NCI-H774 (cell line): Measurements from ENCODE around the gene METTL25.

ENCODE experiments used
- DNase-seq: peaks from one replicate; lab custom pipeline; 2025; lab: John Stamatoyannopoulos, UW

The METTL25 gene

DNA sequence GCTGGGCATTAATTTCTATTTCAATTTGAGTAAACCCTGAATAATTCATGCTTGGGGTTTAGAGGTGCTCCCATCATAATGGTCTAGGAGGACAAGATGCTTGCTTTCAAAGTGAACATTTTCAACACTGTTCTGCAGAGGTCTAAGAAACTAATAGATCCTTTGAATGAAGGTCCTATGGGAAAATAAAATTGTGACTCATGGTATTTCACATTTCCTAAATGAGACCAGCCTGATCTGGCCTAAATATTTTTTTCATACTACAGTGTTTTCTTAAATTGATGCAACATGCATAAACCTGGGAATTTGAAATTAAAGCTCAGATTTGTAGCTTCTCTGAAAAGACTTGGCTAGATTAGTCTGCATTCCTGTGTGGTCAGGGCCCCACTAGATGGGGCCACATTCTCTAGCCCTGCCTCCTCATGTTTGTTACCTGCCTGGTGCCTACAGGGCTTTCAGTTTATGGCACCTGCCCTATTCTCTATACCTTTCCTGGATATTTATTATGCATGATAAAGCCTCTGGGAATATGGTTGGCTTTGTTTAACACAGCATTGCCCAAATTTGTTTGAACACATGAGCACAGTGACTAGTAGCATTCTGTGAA is 112.7 kb downstream of the METTL25 start:
- DNase-seq, result no peak

DNA sequence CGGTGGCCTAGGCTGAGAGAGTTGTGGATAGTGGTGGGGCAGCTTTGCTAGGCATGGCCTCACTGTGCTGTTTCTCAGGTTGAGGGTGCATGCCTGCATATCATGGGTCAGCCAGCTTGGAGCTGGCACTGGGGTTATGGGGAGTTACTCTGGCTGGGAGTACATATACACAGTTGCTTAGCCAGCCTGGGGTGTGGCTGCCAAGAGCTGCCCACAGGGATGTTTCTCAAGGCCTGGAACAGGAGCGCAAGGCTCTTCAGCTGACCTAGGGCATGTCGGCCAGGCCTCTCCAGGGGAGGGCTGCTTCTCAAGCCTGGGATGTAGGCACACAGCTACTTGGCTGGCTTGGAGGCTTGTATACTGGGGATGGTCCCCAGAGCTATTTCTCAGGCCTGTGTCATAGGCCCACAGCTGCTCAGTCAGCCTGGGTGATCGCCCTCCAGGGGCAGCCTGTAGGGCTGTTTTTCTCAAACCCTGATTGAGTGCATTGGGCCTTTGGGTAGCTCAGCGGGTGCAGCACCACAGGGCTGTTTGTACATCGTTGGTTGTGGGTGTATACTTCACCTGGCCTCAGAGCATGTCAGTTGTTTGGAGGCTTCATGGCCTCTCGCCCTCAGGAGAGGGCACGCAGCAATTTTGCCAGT is 114.9 kb downstream of the METTL25 start:
- no peak for DNase-seq

DNA sequence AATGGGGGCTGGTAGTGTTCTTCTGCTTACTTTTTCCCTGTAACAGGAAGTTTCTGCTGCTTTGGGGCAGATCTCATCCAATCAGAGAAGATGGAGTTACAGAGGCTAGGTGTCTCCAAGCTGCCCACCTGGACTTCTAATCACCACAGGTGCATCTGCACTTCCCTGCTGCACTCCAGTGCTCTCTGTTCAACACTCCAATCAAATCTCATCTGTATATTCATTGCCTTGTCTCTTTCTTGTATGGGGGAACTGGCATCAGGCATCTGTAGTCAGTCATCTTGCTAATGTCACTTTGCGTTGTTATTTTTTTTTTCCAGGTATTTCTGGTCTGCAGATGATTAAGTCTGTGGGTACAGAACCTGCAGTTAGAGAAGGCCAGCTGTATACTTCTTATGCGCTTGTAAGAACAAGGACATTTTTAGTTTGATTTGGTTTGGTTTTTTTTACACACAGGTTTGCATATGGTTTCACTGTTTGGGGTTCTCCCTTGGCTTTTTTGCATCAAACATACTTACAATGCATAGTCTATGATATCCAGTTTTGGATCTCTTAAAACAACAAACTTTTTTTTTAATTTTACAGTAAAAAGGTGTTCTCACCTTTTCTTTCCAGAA is 116.0 kb downstream of the METTL25 start:
- no peak for DNase-seq

DNA sequence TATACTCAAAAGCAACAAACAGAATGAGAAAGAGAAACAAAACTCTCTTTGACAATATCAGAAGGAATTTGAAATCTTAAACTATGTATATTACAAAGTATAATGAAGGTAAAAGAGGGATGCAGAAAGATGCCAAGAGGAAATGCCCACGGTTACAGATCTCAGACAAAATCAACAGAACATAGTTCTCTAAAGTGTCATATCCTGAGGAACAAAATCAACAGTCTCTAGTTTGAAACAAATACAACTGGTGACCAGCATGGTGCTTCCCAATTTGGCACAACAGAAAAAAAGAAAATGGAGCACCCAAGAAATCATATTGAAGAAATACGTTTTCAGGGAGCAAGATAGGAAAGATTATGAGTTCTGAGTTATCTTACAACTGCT is 116.5 kb downstream of the METTL25 start:
- no peak for DNase-seq

DNA sequence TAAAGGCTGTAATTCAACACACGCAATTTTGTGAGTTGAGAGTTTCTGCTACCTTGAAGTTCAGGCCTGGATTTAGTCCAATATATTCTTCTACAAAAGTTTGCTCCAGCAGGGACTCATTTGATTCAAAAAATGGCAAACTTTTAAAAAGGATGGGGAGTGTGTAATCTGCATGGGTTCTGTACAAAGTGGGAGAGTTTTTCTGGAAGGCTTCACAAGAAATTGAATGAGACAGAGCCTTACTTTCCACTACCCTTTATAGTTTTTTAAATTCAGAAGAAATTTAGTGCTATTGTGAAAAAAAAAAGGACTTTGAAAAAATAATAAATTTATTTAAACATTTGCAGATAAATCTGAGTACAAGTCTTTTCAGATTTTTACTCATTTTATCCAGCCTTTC is 116.9 kb downstream of the METTL25 start:
- DNase-seq, result no peak

DNA sequence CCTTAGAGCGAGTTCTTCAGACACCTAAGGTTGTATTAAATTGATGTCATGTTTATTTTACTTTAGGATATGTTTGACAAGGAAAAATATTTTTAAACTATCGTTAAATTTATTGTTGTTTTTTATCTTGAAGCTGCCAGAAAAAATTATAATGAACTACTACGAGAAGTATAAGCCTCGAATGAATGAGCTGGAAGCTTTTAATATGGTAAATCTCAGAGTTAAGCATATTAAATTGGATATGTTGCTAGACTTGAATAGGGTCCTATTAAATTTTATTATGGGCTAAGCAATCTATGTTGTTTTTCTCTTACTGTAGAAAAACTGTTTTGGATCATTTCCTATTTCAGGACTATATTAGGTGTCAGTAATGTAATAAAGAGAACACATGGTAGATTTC is 118.2 kb downstream of the METTL25 start:
- no peak for DNase-seq

DNA sequence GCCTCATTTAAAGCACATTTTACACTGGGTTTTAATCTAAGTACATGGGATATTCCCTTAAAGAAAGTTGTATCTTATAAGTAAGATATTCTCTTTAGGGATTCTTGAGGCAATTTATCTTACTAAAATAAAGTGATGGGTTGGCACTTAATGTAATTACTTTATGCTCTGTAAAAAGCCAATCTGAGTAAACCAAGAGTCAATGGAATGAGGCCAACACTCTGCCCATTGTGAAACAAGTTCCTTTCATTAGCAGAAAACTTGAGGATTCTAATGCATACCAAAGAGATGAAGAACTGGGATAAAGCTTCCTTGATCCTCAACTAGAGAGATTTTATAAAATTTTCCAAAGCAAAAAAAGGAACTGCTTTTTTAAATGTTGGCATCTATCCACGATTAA is 121.2 kb downstream of the METTL25 start:
- DNase-seq, result peak; percentile 22

DNA sequence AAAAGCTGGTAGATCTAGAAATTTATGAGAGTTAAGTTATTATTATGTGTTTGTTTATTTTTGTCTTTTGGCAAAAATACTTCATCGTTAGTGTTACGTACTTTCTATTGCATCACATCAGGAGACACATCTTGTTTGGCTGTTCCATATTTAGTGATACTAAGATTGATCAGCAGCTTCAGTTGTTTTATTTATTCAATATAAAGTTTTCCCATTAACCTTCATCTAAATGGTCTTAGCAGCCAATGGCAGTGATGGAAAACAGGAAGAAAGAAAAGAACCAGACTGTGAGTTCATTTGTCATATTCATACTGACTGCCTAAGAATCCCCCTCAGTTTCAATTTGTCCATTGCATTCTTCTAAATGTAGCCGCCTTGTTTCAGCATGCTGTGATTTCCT is 122.3 kb downstream of the METTL25 start:
- DNase-seq, result no peak

DNA sequence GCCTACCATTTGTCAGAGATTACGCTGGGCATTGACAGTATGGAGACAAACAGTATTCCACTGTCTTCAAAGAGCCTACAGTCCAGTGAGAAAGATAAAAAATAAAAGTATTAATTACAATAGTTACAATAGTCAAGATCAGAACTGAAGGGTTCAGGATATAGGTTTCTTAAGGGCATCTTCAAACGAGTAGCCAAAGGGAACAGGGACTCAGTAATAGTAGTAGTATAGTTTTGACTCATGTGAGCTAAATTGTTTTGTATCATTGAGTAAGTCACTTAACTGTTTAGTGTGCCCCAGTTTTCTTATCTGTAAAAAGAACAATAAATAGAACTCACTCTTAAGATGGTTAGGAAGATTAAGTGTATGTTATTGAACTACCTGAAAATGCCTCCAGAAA is 123.6 kb downstream of the METTL25 start:
- DNase-seq, result no peak

DNA sequence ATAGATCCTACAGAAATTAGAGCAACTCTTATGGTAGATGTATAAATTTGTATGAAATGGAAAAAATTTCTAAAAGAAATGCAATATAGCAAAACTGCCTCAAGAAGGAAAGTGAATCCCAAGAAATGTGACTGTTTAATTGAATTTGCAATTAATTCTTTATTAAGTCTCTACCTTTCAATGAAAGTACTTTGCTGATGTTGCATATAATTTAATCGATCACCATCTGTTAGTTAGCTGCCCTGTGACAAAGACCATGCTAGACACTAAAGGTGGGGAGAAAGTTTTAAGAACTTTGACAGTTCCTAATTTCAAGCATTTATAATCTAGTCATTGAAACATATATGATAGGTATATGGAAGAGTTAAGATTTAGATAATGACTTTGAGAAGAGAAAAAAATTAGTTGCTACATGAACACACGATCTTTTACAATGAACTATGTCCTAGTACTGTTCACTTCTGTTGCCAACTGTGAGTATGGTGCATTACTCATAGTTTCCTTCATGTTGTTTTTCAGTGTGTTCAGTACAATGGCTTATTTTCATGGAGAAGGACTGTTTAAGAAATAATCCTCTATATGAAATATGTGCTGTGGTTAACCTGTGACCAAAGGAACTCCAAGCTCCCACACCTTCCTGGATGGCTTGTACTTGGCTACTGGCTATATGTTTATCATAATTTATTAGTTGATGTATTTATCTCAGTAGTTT is 128.4 kb downstream of the METTL25 start:
- no peak for DNase-seq

DNA sequence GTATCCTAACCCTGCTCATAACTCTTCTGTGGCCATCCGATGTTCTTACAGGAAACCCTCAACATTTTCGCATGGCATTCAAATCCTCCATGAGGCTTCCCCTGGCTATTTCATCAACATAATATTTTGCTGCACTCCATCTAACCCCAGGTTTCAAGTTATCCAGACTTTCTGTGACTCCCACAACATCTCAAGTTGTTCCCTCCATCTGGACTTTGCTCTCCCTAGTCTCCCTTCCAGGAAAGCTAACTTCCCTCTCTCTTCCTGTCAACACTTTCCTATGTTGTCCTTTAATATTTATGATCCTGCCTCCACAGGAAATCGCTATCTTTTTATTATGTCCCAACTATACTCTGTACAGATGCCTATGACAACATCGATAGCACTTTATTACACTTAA is 146.1 kb downstream of the METTL25 start:
- DNase-seq, result no peak

DNA sequence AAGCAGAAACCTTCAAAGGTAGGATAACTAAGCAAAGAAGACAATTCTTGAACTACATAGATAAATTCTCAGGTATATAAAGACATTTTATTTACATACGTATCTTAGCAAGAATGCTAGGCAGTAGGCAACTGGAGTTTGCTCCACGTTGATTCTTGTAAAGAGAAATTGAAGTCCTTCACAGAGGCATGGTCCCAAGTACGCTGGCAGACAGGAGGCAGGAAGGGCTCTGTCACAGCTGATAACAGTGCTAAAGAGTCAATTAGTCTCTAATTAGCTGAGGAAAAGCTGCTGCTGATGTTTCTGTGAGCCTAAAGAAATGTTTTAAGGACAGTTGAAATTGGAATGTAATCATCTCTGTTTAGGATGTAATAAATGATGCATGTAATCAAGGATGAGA is 146.8 kb downstream of the METTL25 start:
- DNase-seq, result no peak

DNA sequence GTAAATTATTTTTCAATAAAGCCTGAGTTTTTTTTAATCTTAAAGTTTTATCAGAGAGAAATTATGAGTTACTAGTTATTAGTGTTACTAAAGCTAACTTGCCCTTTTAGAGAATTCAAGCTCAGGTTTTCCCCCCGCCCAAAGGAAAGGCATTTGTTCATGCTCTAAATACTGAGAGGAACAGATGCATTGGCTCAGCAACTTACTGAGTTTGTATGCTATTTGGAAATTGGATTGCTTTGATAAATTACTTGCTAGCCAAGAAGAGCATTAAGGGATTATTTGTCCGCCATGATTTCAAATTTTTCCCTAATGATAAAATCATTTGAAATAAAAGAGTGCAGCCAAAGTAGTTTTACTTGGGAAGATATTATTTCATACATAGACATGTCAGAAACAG is 149.4 kb downstream of the METTL25 start:
- DNase-seq, result no peak

DNA sequence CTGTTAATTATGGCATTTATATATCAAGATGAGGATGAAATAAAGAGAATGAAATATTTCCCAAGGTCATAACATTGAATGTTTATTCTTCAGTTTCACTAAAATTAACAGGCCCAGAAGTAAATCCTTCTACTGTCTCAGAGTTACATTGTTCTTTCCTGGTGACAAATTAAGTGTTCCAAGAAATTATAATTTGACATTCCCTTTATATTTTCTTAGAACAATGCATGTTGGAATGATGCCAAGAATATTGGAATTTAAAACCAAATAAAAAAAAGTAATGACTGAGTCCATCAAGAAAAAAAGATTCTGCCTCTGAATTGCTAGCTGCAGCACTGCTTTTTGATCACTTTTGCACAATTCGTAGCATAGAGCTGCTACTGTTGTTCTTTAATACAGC is 152.1 kb downstream of the METTL25 start:
- no peak for DNase-seq

DNA sequence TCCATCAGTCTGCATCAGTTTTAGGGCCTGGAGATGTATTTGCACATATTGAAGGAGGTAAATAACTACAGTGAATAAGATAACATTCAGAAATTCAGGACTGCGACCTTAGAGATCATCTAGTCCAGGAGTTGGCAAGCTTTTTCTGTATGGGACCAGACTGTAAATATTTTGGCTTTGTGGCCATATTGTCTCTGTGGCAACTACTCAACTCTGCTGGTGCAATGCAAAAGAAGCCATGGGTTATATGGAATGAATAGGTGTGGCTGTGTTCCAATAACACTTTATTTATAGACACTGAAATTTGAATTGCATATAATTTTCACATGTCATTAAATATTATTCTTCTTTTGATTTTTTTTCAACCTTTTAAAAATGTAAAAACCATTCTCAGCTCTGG is 156.6 kb downstream of the METTL25 start:
- no peak for DNase-seq

DNA sequence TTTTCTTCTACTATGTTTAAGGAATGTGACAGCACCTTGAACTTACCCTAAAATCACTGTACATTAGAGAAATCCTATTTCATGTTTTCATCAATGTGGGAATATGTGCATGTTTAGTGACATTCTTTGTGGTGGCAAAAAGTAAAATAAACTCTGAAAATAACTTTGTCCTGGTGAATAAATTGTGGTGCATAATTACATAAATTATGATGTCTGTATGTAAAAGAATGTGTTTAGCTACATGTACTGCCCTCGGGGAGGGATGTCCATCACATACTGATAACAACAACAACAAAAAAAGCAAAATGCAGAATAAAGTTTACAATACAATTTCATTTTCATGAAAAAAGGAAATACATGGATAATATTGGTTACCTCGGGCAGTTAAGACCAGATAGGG is 157.3 kb downstream of the METTL25 start:
- DNase-seq, result no peak

DNA sequence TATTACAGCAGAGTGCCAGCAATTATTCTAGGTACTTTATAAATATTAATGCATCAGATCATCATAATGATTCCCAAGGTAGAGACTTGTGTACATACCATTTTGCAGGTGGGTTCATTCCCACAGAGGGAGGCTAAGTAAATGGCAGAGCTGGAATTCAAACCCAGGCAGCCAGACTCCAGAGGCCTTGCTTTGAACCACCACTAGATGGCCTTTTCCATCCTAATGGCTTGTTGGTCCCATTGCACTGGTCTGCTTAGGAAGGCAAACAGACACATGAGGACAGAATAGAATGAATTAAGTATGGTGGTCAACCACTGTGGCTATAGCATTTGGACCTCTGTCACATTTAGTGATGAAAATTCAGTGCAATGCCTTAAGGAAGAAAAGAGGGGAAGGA is 158.7 kb downstream of the METTL25 start:
- DNase-seq, result no peak

DNA sequence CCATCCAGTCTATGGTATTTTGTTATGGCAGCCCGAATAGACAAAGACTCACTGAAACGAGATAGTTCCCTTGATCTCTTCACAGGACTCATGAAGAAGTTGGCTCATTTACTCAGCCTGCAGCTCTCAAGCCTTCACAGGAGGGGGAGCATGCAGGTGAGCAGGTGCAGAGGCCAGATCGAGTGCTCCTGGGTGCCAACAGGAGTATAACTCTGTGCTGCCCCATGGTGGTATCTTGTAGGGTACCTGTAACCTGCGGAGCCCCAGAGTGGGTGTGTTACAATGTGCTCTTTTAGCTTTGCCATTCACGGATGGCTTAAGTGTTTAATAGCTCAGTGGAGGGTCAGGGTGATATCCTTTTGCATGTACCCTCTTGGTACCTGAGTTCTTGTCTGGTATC is 159.5 kb downstream of the METTL25 start:
- no peak for DNase-seq

DNA sequence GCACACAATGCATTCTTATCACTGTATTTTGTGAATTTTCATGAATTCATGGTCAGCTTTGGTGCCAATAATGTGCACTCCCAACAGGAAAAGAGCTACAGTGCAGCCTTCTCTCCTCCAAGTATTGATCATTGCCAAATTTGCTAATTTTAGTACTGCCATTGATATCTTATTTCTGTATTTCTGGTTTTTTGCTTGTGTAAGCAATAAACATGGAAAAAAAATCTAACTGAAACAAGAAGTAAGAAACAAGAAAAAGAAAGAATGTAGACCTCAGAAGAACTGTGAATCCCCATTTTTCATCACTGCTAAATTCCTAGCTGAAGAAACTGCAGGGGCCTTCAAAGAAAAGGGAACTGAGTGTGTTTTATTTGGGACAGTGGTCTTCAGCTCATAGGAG is 161.2 kb downstream of the METTL25 start:
- DNase-seq, result no peak

DNA sequence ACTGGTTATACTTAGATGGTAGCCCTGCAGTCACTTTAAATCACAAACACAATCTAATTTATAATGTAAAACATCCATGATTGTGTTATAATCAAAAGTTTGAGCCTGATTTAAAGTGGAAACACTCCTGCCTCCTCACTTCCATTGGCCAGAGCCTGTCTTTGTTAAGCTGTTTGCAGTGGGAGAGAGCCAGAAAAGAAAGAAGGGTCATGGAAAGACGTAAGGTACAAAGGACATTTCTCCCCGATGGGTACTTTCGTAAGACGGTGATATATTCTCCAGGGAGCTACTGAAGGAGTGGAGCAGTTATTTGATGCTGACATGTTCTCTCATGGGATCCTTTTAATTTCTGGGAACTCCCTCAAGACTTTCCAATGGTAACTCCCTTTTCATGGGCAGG is 164.0 kb downstream of the METTL25 start:
- DNase-seq, result no peak

DNA sequence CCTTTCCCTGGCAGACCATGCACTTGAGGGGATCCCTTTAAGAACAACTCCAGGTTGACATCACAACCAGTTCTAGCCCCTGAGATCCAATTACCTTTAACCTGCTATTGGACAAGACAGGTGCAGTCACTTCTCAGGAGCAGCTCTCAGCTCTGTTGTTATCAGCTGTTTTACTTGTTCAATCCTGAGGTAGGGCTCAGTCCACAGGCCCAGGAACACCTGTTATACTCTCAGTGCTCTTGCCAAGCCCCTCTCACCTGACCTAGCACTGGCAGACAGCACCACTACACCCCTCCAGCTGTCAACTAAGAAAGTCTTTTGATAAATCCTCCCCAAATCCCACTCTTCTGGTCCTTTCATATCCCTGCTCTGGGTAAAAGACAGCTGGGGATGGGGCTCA is 164.4 kb downstream of the METTL25 start:
- no peak for DNase-seq

DNA sequence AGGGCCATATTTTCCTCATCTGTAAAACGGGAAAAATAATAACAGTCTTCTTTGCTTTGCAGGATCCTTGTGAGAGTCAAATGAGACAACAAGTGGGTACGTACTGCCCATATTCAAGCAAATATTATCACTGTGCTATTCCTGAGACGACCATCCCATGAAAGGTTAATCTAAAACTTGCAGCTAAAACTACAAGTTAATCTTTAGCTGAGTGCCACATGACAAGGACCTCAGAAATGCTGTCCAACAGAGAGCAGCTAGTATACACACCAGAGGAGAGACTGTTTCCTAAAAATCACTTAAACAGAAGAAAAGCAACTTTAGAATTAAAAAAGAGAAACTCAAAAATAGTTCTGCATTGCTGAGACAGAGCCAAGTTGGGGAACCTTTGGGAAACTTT is 165.7 kb downstream of the METTL25 start:
- DNase-seq, result no peak

DNA sequence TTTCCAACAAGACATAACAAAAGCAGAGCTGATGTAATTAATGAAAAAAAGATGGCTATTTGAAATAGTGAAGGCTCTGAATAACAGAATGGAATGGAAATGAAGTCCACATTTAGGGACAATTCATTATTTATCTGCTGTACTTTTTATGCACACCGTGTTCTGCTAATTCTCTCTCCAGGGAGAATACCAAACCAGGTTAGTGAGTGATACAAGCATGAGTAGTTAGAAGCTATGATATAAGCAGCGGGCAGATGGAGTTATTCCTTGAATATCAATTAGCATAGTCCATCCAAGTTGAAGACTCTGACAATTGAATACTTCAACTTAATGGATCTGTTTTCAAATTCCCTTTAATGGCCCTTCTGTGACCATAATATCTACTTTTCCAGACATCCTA is 166.3 kb downstream of the METTL25 start:
- no peak for DNase-seq
